Right renal pelvis (tissue), 4 donors: ENCODE results near the gene SPG7. TPM values are rescaled to one million over a fixed set of nuclear protein-coding genes. Genes with fewer than 3 reads are reported as not detected.
A peak's percentile ranks its signal among the peaks of the same experiment; 100 is the strongest.

ENCODE experiments used
- DNase-seq, 4 donors: peaks; one replicate each; pipeline ENCODE4 v3.0.0-alpha.2; 2013; ENCODE audit warnings: low read depth in 4 of 4, low spot score in 3 of 4, missing footprints in 1 of 4
- polyA plus RNA-seq, 4 donors: library from polyadenylated mRNA; unstranded; fragments of 120-200 nt; gene quantifications; one replicate each; pipeline ENCODE4 v1.2.1, GENCODE V29; 2013; ENCODE audit not compliant: insufficient read length in 4 of 4

SPG7 gene
- polyA plus RNA-seq, 4 donors, result 84.2 to 106 (median 90.3) TPM

DNA sequence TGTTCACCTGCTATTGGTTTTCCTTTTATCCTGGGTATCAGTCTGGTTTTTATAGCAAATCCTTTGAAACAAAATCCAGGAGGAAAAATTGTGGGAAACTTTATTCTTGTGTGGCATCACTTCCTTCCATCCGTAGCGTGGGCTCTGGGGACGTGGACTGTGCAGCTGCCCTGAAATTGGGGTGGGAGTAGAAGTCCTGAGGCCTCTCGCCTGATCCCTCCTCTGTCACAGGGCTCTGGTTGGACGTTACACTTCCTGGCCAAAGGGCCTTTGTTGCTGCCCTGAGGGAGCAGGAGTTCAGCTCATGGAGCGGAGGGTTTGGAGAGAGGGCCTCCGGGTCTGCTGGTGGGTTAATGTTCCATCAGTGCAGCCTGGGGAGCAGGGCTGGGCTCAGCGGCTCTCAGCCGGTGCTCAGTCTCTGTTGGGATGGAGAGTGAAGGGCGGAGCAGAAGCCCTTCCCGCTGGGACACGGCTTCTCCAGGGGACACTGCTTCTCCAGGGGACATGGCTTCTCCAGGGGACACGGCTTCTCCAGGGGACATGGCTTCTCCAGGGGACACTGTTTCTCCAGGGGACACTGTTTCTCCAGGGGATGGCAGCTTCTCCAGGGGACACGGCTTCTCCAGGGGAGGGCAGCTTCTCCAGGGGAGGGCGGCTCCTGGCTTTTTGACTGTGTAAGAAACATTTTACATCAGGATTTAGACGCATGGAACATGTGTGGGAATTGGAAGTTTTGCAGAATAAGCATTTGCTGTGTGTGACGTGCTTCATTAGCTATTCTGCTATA is 37.0 kb downstream of the SPG7 start:
- DNase-seq, result no peak

DNA sequence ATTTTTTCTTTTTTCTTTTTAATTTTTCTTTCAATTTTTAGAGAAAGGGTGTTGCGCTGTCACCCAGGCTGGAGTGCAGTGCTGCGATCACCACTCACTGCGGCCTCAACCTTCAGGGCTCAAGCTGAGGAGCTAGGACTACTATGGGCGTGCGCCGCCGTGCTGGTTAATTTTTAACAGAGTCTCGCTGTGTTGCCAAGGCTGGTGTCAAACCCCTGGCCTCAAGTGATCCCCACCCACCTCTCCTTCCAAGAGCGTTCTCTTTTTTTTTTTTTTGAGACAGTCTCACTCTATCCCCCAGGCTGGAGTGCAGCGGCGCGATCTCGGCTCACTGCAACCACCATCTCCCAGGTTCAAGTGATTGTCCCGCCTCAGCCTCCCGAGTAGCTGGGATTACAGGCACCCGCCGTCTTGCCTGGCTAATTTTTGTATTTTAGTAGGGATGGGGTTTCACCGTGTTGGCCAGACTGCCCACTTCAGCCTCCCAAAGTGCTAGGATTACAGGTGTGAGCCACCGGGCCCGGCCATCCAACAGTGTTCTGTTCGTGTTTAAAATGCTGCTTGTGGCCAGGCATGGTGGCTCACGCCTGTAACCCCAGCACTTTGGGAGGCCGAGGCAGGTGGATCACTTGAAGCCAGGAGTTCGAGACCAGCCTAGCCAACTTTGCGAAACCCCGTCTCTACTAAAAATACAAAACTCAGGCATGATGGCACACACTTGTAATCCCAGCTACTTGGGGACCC is 37.8 kb downstream of the SPG7 start:
- DNase-seq, result no peak

DNA sequence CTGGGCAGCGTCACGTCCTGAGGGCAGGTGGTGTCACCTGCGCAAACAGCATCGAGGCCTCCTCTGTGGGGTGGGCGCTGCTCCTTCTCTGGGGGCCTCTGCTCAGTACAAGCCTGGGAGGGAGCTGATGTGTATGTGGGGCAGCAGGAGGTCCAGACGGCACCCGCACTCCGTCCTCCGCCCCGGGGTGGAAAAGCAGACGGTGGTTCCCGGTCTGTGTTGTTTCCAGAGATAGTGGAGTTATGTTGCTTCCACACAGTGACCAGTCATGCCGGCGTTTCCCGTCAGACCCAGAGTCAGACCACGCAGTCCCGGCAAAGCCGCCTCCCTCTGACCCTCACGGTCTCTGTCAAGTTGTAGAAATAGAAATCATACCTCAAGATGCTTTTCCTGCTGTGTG is 38.6 kb downstream of the SPG7 start:
- no peak for DNase-seq

DNA sequence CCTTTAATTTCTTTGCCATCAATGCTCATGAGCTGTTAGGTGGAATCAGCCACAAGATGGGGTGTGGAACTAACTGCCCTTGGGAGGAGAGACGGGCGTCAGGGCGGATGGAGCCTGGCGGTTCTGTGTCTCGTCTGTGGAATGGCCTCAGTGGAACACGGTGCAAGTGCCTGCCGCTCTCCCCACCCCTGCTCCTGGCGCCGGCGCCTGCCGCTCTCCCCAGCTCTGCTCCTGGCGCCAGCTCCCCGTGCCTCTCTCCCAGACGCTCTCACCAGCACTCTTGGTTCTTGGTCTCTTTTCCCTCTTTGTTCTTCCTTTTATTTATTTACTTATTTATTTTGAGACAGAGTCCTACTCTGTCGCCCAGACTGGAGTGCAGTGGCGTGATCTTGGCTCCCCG is 39.1 kb downstream of the SPG7 start:
- DNase-seq, result no peak

DNA sequence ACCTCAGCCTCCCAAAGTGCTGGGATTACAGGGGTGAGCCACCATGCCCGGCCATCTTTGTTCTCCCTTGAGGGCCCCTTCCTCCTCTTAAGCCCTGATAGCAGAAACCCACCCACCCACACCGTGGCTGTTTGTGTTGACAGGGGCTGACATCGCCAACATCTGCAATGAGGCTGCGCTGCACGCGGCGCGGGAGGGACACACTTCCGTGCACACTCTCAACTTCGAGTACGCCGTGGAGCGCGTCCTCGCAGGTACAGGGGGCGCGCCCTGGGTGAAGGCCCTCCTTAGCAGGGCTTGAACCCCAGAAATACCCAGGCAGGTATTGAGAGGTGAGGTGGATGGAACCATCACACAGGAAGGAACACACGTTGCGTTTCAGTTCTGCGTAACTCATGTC is 39.7 kb downstream of the SPG7 start:
- DNase-seq, result no peak

DNA sequence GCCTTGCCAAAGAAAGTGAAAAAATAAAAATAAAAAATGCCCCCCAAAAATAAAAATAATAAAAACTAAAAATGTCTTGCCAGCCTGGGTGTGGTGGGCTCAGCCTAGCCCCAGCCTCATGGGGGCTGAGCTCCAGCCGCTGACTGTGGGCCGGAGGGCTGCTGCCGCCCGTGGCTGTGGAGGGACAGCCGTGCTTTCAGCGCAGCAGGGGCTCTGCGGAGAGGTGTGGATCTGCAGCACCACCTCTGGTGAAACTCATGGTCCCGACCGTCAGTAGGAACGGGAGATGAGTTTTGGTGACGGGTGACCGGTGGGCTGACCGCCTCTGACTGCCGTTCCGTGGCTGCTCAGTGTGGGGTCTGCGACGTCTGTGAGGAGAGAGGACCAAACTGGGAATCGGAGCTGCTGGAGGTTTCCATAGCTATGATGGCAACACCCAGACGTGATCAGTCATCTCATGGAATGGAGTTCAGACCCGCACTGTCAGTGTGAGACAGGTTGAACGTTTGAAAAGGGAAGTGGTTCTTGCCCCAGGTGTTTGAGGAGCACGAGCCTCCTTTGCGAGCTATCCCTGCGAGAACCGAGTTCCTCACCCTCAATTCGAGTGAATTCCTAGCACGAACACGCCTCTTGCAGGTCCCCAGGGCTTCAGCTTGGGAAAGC is 40.3 kb downstream of the SPG7 start:
- no peak for DNase-seq

DNA sequence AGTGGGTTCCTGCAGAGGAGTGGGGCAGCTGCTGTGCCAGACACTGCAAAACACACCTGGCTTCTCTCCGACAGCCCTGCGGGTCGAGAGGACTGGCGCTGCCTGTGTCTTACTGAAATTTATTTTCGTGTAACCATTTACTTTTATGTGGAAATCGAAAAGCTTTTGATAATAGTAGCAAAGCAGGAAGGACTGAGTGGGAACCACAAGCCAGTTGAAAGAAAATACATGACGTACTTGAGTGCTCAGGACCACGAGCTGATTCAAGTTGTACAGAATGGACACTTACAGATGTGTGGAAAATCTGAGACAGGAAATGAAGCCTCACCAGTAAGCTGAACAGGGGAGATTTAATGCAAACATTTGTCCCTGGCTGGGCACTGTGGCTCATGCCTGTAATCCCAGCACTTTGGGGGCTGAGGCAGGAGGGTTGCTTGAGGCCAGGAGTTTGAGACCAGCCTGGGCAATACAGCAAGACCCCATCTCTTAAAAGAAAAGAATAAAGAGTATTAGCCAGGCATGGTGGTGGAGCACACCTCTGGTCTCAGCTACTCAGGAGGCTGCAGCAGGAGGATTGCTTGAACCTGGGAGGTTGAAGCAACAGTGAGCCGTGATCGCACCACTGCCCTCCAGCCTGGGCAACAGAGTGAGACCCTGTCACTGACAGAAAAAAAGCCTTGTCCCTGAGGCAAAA is 41.0 kb downstream of the SPG7 start:
- no peak for DNase-seq

DNA sequence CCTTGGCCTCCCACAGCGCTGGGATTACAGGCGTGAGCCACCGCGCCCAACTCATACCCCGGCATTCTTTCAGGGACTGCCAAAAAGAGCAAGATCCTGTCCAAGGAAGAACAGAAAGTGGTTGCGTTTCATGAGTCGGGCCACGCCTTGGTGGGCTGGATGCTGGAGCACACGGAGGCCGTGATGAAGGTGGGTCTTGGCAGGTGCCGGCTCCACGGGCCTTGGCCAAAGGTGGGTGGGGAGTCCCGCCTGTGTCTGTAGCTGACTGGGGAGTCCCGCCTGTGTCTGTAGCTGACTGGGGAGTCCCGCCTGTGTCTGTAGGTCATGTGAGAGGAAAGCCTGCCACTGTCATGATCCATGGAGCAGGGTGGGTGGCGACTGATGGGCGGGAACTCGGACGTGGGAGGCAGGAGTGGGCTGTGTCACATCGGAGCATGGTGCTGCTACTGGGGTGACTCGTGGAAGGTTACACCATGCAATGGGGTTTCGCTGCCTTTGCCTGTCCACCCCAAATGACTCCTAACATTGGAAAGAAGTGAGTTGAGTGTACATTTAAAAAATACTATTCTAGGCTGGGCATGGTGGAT is 42.3 kb downstream of the SPG7 start:
- DNase-seq, result no peak

DNA sequence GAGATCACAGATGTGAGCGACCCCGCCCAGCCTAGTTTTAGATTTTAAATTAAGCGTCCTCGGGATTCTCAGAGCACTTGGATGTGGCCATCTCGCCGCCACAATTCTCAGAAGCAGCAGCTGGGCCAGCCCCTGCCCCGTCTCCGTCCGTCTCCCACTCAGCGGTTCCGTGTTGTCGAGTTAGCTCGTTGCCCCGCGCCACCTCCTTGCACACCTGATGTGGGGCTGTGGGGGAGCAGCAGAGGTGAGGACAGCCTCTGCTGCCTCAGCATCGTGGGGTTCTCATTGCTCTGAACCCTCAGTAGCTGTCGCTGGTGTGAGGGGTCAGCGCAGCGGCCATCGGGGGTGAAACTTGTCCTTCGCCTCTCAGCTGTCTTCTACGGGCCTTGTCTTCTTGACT is 44.1 kb downstream of the SPG7 start:
- DNase-seq, result no peak

DNA sequence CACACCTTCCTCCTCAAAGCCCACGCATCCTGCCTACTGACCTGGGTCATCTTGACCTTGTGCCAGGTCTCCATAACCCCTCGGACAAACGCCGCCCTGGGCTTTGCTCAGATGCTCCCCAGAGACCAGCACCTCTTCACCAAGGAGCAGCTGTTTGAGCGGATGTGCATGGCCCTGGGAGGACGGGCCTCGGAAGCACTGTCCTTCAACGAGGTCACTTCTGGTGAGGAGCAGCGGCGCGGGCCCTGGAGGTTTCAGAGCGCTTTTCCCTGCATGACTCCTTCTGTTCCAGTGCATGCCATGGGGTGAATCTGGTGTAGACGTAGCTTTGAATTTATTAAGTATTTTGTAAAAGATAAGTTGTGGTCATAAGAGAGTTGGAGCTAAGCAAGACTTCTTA is 44.7 kb downstream of the SPG7 start:
- no peak for DNase-seq

DNA sequence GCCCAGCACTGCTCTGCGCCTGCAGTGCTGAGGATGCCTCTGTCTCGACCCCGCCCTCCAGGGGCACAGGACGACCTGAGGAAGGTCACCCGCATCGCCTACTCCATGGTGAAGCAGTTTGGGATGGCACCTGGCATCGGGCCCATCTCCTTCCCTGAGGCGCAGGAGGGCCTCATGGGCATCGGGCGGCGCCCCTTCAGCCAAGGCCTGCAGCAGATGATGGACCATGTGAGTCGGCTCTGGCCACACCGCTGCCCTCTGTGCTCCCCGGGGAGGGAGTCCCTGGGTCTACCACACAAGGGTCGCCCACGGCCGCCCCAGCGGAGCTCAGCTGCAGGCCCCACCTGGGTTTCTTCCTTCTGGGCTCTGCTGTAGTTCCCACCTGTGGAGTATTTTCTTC is 45.5 kb downstream of the SPG7 start:
- no peak for DNase-seq

DNA sequence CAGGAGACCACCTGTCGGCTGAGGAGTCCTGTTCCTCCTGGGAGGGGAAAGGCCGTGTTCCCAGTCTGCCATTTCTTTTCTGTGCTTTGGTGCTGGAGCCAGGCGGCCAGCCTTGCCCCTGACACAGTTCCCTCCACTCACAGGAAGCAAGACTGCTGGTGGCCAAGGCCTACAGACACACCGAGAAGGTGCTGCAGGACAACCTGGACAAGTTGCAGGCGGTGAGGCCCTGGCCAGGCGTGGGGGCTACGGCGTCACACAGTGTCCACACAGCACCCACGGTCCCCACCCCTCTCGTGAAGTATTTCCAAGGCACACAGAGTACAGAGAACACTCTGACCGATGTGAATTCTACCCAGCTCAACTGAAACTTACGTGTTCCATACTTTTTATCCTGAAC is 46.1 kb downstream of the SPG7 start:
- no peak for DNase-seq

DNA sequence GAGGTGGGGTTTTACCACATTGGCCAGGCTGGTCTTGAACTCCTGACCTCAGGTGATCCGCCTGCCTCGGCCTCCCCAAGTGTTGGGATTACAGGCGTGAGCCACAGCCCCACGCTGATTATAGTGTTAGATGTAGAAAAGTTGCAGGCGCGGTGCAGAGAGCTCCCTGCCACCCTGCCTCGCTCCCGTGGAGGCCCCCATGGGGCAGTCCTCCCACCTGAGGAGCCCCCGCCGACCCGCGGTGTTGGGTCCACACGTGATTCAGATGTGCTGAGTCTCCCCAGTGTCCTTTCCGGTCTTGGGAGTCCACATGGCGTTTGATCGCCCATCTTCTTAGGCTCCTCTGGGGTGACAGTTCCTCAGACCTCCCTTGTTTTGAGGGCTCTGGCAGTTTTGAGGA is 47.1 kb downstream of the SPG7 start:
- no peak for DNase-seq

DNA sequence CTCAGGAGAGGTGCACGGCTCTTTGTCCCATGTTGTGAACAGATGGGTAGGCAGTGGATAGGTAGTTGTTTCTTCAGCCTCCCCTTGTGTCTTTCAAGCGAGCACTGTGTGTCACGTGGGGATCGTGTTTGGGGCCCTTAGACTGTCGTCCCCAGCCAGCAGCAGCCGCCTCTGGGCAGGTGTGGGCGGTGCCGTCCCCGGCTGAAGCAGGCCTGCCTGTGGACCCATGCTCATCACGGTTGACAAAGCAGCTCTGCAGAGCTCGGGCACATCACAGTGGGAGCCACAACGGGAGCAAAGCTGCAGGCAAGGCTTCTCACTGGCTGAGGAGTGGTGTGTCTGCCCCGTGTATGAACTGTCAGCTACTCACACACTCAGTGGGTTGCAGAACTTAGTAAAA is 47.6 kb downstream of the SPG7 start:
- DNase-seq, result no peak

DNA sequence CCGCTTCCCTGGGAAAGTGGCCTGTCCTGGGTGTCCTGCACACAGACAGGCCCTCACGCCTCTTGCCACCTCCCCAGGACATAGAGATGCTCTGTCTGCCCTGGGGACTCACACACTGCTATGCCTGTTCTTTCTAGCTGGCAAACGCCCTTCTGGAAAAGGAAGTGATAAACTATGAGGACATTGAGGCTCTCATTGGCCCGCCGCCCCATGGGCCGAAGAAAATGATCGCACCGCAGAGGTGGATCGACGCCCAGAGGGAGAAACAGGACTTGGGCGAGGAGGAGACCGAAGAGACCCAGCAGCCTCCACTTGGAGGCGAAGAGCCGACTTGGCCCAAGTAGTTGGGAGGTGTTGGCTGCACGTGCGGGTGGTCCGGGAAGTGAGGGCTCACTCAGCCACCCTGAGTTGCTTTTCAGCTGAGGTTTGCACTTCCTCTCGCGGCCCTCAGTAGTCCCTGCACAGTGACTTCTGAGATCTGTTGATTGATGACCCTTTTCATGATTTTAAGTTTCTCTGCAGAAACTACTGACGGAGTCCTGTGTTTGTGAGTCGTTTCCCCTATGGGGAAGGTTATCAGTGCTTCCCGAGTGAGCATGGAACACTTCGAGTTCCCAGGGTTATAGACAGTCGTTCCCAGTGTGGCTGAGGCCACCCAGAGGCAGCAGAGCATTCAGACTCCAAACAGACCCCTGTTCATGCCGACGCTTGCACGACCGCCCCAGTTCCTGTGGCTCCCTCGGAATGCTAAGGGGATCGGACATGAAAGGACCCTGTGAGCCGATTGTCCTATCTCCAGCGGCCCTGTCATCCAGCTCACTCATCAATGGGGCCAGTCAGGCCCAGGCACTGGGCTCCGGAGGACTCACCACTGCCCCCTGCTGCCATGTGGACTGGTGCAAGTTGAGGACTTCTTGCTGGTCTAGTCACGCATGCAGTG is 48.8 kb downstream of the SPG7 start:
- DNase-seq, result no peak

DNA sequence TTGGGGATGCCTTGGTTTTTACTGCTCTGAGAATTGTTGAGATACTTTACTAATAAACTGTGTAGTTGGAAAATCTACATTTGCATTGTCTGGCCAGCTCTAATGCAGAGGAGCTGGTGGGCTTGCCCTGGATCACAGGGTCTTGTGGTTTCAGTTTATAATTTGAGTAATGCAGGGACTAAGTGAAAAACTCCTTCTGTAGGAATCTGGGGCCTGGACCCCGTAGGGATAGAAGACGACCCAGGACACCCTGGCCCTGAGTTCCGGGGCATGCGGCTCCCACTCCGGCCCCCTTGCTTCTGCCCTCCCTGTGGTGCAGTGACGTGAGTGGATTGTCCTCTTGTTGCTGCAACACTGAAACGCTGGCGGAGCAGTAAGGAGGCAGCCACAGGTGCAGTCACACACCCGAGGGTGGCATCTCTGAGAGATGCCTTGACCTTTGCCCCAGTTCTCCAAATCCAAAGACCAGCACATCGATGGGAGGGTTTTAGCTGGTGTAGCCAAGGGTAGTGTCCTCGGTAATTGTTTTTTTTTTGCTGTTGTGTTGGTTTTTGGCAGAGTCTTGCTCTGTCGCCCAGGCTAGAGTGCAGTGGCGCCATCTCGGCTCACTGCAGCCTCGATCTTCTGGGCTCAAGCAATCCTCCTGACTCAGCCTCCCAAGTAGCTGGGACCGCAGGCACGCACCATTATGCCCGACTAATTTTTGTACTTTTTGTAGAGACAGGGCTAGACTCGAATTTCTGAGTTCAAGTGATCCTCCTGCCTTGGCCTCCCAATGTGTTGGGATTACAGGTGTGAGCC is 49.7 kb downstream of the SPG7 start:
- DNase-seq, result no peak

DNA sequence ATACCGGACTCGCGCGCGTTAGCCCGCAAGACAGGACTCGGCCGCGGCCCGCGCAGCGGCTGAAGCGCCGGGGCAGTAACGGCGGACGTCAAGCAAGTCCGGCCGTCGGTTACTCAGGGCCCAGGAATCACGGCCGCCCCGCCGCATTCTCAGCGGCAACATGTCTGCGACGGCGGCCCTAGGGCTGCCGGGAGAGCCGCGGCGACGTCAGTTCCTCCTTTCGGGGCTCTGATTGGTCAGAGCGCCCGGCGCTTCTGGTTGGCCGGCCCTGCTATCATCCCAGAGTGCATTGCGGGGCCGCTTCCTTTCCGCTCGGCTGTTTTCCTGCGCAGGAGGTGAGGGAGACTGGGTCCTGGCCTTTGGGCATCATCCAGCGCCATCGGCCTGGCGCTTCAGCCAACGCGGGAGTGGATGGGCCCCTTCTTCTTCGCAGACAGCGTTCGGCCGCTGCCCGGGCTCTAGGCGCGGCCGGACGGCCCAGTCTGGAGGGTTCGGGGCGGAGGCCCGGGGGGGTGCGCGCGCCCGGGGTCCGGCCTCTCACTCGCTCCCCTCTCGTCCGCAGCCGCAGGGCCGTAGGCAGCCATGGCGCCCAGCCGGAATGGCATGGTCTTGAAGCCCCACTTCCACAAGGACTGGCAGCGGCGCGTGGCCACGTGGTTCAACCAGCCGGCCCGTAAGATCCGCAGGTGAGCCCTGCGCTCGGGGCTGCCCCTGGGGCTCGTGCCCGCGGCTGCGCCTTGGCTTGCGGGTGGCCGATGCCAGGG is 52.4 kb downstream of the SPG7 start, which contains the start of gene RPL13:
Gene RPL13, plus strand, starts transcription at position 305 of the 764 bp plus-strand sequence. Its CDS starts 278 bp downstream, at position 583.
- peak; percentile 87 to 93 (median 89) for DNase-seq
